Mesenchymal stem cell (in vitro differentiated cells and primary cell): ENCODE results near the gene COL4A1.

Source experiments
- DNase-seq: peaks from one replicate; pipeline ENCODE4 v3.0.0-alpha.2; 2013
- H2AFZ ChIP-seq: one replicate; pipeline ENCODE4 v1.6.1; 2013; ENCODE audit warnings: low read depth, mild to moderate bottlenecking, control low read depth, inconsistent platforms, low read length, moderate library complexity
- H2AK5ac ChIP-seq: 2 replicates; pipeline ENCODE4 v1.6.1; 2013; ENCODE audit warnings: low read length, moderate library complexity, mild to moderate bottlenecking, inconsistent platforms; ENCODE audit not compliant: severe bottlenecking
- H2BK120ac ChIP-seq: one replicate; pipeline ENCODE4 v1.6.1; 2013; ENCODE audit warnings: low read depth, mild to moderate bottlenecking, inconsistent platforms, low read length, moderate library complexity
- H2BK12ac ChIP-seq, 2 experiments: one replicate each; pipeline ENCODE4 v1.6.1; 2013; ENCODE audit warnings: inconsistent platforms in 2 of 2, low read length in 2 of 2, mild to moderate bottlenecking in 2 of 2, moderate library complexity in 2 of 2, control low read depth in 1 of 2
- H2BK15ac ChIP-seq: one replicate; pipeline ENCODE4 v1.6.1; 2013; ENCODE audit warnings: mild to moderate bottlenecking, low read depth, inconsistent platforms; ENCODE audit not compliant: poor library complexity, severe bottlenecking
- H2BK5ac ChIP-seq: 2 replicates; pipeline ENCODE4 v1.6.1; 2013; ENCODE audit warnings: low read depth, mild to moderate bottlenecking, low read length, control low read depth, inconsistent platforms; ENCODE audit not compliant: poor library complexity, severe bottlenecking
- H3K14ac ChIP-seq, 2 experiments: one replicate each; pipeline ENCODE4 v1.6.1; 2013; ENCODE audit warnings: inconsistent platforms in 2 of 2, low read length in 2 of 2, control low read depth in 1 of 2, mild to moderate bottlenecking in 1 of 2, moderate library complexity in 1 of 2
- H3K18ac ChIP-seq, 2 experiments: one replicate each; pipeline ENCODE4 v1.6.1; 2013; ENCODE audit warnings: inconsistent platforms in 2 of 2, low read length in 2 of 2, control low read depth in 1 of 2, low read depth in 1 of 2, mild to moderate bottlenecking in 1 of 2
- H3K23ac ChIP-seq, 2 experiments: one replicate each; pipeline ENCODE4 v1.6.1; 2013; ENCODE audit warnings: inconsistent platforms in 2 of 2, low read length in 2 of 2, mild to moderate bottlenecking in 2 of 2, moderate library complexity in 2 of 2, control low read depth in 1 of 2
- H3K27ac ChIP-seq: 2 replicates; pipeline ENCODE4 v1.5.1; 2013; ENCODE audit warnings: mild to moderate bottlenecking, moderate library complexity, low read length, control low read depth, inconsistent platforms; ENCODE audit not compliant: poor library complexity, severe bottlenecking
- H3K27me3 ChIP-seq, 2 experiments: 2 replicates each; pipeline versions ENCODE4 v1.6.1 to v1.7.0; 2013; ENCODE audit warnings: low read length in 2 of 2, mild to moderate bottlenecking in 2 of 2, moderate library complexity in 2 of 2, control low read depth in 1 of 2, inconsistent platforms in 1 of 2; ENCODE audit not compliant: control insufficient read depth in 1 of 2, insufficient read depth in 1 of 2
- H3K36me3 ChIP-seq, 2 experiments: 2 replicates each; pipeline versions ENCODE4 v1.6.1 to v1.7.0; 2013; ENCODE audit warnings: low read length in 2 of 2, control low read depth in 1 of 2, inconsistent platforms in 1 of 2, low read depth in 1 of 2, mild to moderate bottlenecking in 1 of 2; ENCODE audit not compliant: insufficient read depth in 2 of 2, control insufficient read depth in 1 of 2
- H3K4ac ChIP-seq, 2 experiments: one replicate each; pipeline ENCODE4 v1.6.1; 2013; ENCODE audit warnings: inconsistent platforms in 2 of 2, low read length in 2 of 2, mild to moderate bottlenecking in 2 of 2, moderate library complexity in 2 of 2, control low read depth in 1 of 2, low read depth in 1 of 2
- H3K4me1 ChIP-seq: 2 replicates; pipeline ENCODE4 v1.6.1; 2013; ENCODE audit warnings: low read depth, low read length, control low read depth; ENCODE audit not compliant: control insufficient read depth, insufficient read depth
- H3K4me2 ChIP-seq: 2 replicates; pipeline ENCODE4 v1.6.1; 2013; ENCODE audit warnings: low read length, mild to moderate bottlenecking, inconsistent platforms; ENCODE audit not compliant: poor library complexity, severe bottlenecking
- H3K4me3 ChIP-seq, 2 experiments: 2 replicates each; pipeline versions ENCODE4 v1.5.1 to v1.7.0; 2013; ENCODE audit warnings: low read length in 2 of 2, mild to moderate bottlenecking in 2 of 2, control low read depth in 1 of 2, low read depth in 1 of 2; ENCODE audit not compliant: insufficient read depth in 1 of 2
- H3K79me1 ChIP-seq: replicated peaks from 2 replicates; pipeline ENCODE4 v1.6.1; 2013; ENCODE audit warnings: mild to moderate bottlenecking, control low read depth, low read length, inconsistent platforms; ENCODE audit not compliant: poor library complexity, severe bottlenecking
- H3K9ac ChIP-seq: 2 replicates; pipeline ENCODE4 v1.7.0; 2013; ENCODE audit warnings: mild to moderate bottlenecking, low read length, moderate library complexity
- H3K9me3 ChIP-seq: 2 replicates; pipeline ENCODE4 v1.7.0; 2013; ENCODE audit warnings: mild to moderate bottlenecking, low read length; ENCODE audit not compliant: control insufficient read depth
- H4K8ac ChIP-seq: one replicate; pipeline ENCODE4 v1.6.1; 2013; ENCODE audit warnings: inconsistent platforms, mild to moderate bottlenecking, low read length, moderate library complexity
- H4K91ac ChIP-seq: one replicate; pipeline ENCODE4 v1.6.1; 2013; ENCODE audit warnings: mild to moderate bottlenecking, low read length, inconsistent platforms
- WGBS: methylation state at CpG from one replicate; pipeline ENCODE4 v1.1.7; 2013; ENCODE audit warnings: mixed read lengths; 5-methylcytosine and 5-hydroxymethylcytosine counted together

COL4A1 gene

GRCh38 chr13:110305001-110305400, 2.0 kb downstream of the COL4A1 start:
- whole genome bisulfite sequencing, result 55% methylated on average over 4 of the region's 4 CpGs
- Histone ChIP-seq H2AFZ (no peak overlapping the region), H3K27ac (peak overlapping the region; percentile 2), H3K4me1 (peaks cover 24% of the 10 kb centered on the region), H3K23ac (no peak overlapping the region), H3K4ac (no peak overlapping the region), H3K79me1 (no peaks in the 10 kb centered on the region), H2BK120ac (no peak overlapping the region), H2BK5ac (no peak overlapping the region), H4K91ac (no peak overlapping the region), H3K9ac (peak overlapping the region; percentile 86), H4K8ac (no peak overlapping the region), H3K27me3 (no peaks in the 10 kb centered on the region), H2BK15ac (no peak overlapping the region), H3K9me3 (no peaks in the 10 kb centered on the region), H3K18ac (no peak overlapping the region), H3K36me3 (peaks cover 0 to 17% of the 10 kb centered on the region in 2 experiments), H3K14ac (no peak overlapping the region), H3K4me2 (peak overlapping the region; percentile 85), H2AK5ac (no peak overlapping the region), H3K4me3 (peak overlapping the region in 1 of 2 experiments; percentile 94), H2BK12ac (no peak overlapping the region)
- no peak for DNase-seq

GRCh38 chr13:110304256-110304655, 2.7 kb downstream of the COL4A1 start:
- no peak overlapping the region for H3K23ac ChIP-seq
- peak overlapping the region; percentile 86 for H3K9ac ChIP-seq
- H3K14ac ChIP-seq, result no peak overlapping the region
- H2BK15ac ChIP-seq, result no peak overlapping the region
- no peaks in the 10 kb centered on the region for H3K79me1 ChIP-seq
- 5% methylated on average over 3 of the region's 4 CpGs for WGBS
- peaks cover 0 to 17% of the 10 kb centered on the region in 2 experiments for H3K36me3 ChIP-seq
- H3K4me1 ChIP-seq, result peaks cover 23% of the 10 kb centered on the region
- no peak overlapping the region for H2AK5ac ChIP-seq
- H2AFZ ChIP-seq, result no peak overlapping the region
- H4K91ac ChIP-seq, result no peak overlapping the region
- H3K4ac ChIP-seq, result no peak overlapping the region
- peak; percentile 84 for DNase-seq
- H2BK12ac ChIP-seq, result no peak overlapping the region
- H3K4me3 ChIP-seq, result peak overlapping the region; percentile 29 to 94
- H3K18ac ChIP-seq, result peak overlapping the region in 1 of 2 experiments; percentile 25
- H3K4me2 ChIP-seq, result peak overlapping the region; percentile 85
- no peak overlapping the region for H2BK120ac ChIP-seq
- no peak overlapping the region for H4K8ac ChIP-seq
- H2BK5ac ChIP-seq, result no peak overlapping the region
- H3K9me3 ChIP-seq, result no peaks in the 10 kb centered on the region
- H3K27me3 ChIP-seq, result no peaks in the 10 kb centered on the region
- H3K27ac ChIP-seq, result peak overlapping the region; percentile 16

- no peak overlapping the region for H2AFZ ChIP-seq
Observed at GRCh38 chr13:110303644-110304043, 3.3 kb downstream of the COL4A1 start.

GRCh38 chr13:110302997-110303396, 4.0 kb downstream of the COL4A1 start:
- Histone ChIP-seq H3K27me3 (no peaks in the 10 kb centered on the region), H3K27ac (peak overlapping the region; percentile 49), H4K91ac (no peak overlapping the region), H2AFZ (no peak overlapping the region), H3K4me1 (peaks cover 30% of the 10 kb centered on the region), H3K9me3 (no peaks in the 10 kb centered on the region), H3K4ac (peak overlapping the region in 1 of 2 experiments; percentile 33), H3K23ac (no peak overlapping the region), H3K79me1 (no peaks in the 10 kb centered on the region), H2BK5ac (no peak overlapping the region), H3K36me3 (peaks cover 0 to 21% of the 10 kb centered on the region in 2 experiments), H4K8ac (no peak overlapping the region), H3K4me3 (no peak overlapping the region), H3K14ac (no peak overlapping the region), H3K4me2 (peak overlapping the region; percentile 47), H2AK5ac (no peak overlapping the region), H3K18ac (no peak overlapping the region), H2BK15ac (no peak overlapping the region), H2BK12ac (no peak overlapping the region), H3K9ac (no peak overlapping the region), H2BK120ac (no peak overlapping the region)
- 94% methylated on average over 2 of the region's 2 CpGs for WGBS
- DNase-seq, result no peak

More at GRCh38 chr13:110303644-110304043, 3.3 kb downstream of the COL4A1 start:
- H4K8ac ChIP-seq, result no peak overlapping the region
- no peak overlapping the region for H4K91ac ChIP-seq
- H3K36me3 ChIP-seq, result peaks cover 0 to 19% of the 10 kb centered on the region in 2 experiments
- no peak for DNase-seq
- H2BK5ac ChIP-seq, result no peak overlapping the region
- H3K27ac ChIP-seq, result no peak overlapping the region
- no peak overlapping the region for H3K14ac ChIP-seq
- no peak overlapping the region for H3K9ac ChIP-seq
- no peaks in the 10 kb centered on the region for H3K27me3 ChIP-seq
- peak overlapping the region in 1 of 2 experiments; percentile 44 for H3K18ac ChIP-seq
- H2BK12ac ChIP-seq, result no peak overlapping the region
- WGBS, result 100% methylated on average over 5 of the region's 7 CpGs
- no peak overlapping the region for H2BK15ac ChIP-seq
- H3K23ac ChIP-seq, result no peak overlapping the region
- H3K9me3 ChIP-seq, result no peaks in the 10 kb centered on the region
- H2AK5ac ChIP-seq, result no peak overlapping the region
- no peaks in the 10 kb centered on the region for H3K79me1 ChIP-seq
- no peak overlapping the region for H3K4ac ChIP-seq
- H3K4me2 ChIP-seq, result peak overlapping the region; percentile 24
- H3K4me3 ChIP-seq, result no peak overlapping the region
- H2BK120ac ChIP-seq, result no peak overlapping the region
- peaks cover 28% of the 10 kb centered on the region for H3K4me1 ChIP-seq
